Activated gamma-delta T cell treated with Interleukin-2 at 50 U/mL for 16 hours (primary cell): Measurements from ENCODE around the gene ABHD5.
"Not testable (repeated sequence)": the region's sequence is repeated elsewhere in the genome, so short reads cannot be mapped to it uniquely, and the experiment has no call there.

Source experiments
- DNase-seq: peaks from one replicate; pipeline ENCODE4 v3.0.0-alpha.2; 2020

The ABHD5 gene

DNA sequence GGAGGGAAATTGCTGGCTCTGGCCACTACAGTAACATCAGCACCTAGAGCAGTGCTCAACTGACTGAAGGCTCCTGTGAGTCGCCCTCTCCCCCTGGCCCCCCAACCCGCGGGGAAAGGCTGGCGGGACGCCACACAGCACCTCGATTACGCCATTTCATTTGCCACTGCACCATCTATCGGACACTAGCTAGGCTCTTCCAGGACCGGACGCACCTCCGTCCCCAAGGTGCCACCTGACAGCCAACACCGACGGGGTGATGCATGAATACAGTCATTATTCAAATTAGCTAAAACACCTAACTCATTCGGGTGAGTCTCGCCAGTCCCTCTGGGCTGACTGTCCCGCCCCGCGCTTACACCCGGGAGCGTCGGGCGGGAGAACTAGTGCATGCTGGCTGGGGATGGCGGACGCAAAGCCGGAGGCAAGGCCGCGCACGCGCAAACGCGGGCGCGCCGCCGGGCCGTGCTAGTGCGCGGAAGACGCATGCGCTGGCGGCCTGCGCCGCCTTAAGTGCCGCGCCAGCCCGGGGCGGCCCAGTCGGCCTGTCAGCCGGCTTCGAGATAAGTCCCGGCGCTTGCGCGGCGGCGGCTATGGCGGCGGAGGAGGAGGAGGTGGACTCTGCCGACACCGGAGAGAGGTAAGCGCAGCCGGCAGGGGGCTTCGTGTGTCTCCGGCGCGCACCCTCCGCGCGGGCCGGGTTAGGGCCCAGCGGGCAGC lies at the start of gene ABHD5:
TSS of gene ABHD5 (plus strand) at position 539 of the 720 bp plus-strand sequence. CDS start at position 594, 55 bp downstream.
- peak; percentile 94 for DNase-seq

DNA sequence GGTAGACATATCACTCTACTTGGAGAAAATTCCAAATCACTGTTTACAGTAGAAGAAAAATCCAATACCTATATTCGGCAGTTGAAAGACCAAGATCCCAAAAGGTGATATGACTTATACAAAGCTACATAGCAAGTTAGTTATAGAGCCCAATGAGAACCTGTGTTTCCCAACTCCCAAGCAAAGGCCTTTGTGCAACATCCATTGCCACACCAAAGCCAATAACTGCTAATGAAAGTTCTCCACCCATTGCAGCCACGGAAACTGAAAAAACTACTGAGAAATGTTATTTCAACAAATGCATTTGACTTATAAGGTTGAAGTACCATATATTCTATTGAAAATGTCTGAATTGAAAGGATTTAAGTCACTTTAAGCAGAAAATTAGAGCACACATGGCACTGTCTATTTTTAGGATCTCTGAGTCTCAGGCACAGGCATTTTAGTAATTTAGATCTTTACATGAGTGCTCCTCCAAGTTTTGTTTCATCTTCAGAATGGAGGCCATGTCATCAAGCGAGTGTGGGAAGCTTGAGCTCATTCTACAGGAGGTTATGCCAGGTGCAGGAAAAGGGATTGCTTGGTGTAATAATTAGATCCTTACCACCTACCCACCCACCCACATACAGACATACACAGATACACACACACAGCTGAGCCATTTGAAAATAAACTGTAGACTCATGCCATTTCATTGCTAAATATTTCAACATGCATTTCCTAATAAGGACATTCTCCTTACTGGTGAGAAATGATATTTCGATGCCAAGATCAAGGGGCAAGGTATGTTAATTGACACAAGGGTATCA lies 49.2 kb upstream of the ABHD5 start:
- no peak for DNase-seq

DNA sequence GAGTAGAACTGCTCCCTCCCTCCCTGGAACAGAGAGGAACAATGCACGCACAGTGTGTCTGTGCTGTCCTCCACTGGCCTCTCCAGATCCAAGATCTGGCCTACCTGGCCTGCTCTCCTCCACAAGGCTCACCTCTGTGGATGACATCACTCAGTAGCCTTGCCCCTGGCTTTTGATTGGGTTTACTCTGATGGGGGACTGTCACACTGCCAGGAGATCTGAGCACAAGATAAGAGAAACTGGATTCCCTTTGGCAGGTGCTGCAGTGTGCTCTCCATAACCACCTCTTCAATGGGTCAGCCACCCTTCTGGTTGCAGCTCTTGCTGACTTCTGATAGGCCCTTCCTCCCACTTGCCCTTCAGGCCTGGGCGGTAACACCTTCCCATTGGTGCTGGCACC lies 46.3 kb upstream of the ABHD5 start:
- DNase-seq, result no peak

DNA sequence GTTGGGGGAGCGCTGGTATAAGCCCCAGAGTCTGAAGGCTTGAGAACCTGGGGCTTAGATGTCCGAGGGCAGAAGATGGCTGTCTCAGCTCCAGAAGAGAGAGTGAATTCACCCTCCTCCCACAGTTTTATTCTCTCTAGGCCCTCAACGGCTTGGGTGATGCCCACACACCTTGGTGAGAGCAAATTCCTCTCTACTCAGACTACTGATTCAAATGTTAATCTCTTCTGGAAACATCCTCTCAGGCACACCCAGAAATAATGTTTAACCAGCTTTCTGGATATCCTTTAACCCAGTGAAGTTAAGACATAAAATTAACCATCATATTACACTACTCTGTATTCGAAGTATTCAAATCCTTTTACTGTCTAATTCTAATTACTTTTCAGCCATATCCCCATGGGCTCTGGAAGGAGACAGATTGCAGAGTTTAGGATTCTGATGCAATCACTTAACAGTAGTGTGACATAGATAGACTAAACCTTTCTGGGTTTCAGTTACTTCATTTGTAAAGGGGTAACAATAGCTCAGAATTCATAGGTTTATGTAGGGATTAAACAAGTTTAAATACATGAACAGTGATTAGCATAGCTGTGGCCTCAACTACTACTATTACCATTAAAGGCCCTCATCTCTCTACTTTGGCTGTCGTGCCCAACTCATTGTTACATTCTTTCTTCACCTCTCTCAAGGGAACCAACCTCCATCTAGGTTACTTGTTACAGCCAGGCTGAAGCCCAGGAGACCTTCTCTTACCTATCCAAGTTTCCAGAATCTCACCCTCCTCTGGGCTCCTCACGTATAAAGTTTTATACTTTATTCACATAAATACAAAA lies 43.2 kb upstream of the ABHD5 start:
- no peak for DNase-seq

- DNase-seq, result no peak
Observed at GRCh38 chr3:43648957-43649356, 41.8 kb upstream of the ABHD5 start.

DNA sequence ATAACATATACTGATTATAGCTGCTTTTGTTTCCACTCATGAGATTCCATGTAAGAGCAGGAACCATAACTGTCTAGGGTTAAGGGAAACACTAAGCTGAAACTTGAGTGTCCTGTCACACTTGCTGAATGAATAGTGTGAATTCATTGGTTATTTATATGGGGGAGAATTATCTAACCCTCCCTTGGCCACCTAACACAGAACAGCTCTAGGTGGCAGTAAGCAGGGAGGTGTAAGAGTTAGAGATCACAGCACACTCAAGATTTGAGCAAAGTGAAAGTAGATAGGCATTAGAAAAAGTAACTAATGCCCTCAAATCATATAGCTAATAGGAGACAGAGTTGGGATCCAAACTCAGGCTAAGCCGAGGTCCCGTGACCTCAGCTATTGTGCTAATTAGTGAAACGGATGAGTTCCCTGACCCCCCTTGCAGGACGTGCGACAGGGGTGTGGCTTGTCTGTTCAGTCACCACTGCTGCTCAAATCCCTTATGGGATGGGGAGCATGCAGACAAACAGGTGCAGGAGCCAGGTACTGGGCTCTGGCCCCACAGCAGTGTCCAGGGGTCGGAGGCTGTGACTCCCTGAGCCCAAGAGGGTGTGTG lies 41.3 kb upstream of the ABHD5 start:
- DNase-seq, result no peak

GRCh38 chr3:43650345-43650744 lies 40.4 kb upstream of the ABHD5 start:
- DNase-seq, result no peak

GRCh38 chr3:43656390-43656789 lies 34.3 kb upstream of the ABHD5 start:
- DNase-seq, result not testable (repeated sequence)

GRCh38 chr3:43659250-43659880 lies 31.4 kb upstream of the ABHD5 start:
- DNase-seq, result no peak

GRCh38 chr3:43661376-43661775 lies 29.4 kb upstream of the ABHD5 start:
- DNase-seq, result not testable (repeated sequence)

GRCh38 chr3:43665011-43665410 lies 25.7 kb upstream of the ABHD5 start:
- DNase-seq, result not testable (repeated sequence)

- DNase-seq, result no peak
Observed at GRCh38 chr3:43670635-43671522, 19.9 kb upstream of the ABHD5 start.

DNA sequence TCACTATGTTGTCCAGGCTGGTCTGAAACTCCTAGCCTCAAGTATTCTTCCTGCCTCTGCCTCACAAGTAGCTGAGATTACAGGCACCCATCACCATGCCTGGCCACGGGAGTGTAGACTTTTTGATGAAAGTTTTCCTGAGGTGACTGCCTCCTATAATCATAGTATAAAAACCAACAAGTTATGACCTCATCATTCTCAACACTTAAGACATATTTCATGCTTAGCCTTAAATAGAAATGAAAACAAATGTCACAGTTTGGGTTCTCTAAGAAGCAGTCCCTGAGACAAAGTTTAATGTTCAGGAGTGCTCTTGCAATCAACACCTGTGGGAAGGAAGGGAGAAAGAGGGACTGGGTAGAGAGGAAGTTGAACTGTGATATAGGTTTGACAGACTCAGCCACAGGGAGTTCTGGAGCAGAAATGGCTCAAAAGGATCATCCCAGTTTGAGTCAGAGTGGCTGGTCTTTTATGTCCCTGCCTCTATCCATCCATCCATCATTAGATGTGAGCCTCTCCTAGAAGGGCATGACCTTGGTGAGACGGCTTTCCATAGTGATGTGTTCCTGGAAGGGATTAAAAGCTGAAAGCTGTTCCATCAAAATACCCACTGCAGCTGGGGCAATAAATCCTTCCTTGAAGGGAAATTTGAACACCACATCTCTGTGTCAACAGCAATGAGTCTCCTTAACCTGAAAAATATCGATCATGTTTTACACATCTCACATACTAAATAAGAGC lies 16.2 kb upstream of the ABHD5 start:
- no peak for DNase-seq

DNA sequence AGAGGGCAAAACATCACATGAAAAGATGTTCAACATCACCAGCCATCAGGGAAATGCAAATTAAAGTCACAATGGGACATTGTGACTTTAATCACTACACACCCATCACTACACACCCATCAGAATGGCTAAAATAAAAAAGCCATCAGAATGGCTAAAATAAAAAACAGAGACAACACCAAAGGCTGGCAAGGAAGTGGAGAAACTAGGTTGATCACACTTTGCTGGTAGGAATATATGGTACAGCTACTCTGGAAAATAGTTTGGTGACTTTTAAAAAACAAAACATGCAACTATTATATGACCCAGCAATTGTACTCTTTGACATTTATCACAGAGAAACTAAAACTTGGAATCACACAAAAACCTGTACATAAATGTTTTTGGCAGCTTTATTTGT lies 15.1 kb upstream of the ABHD5 start:
- no peak for DNase-seq

- no peak for DNase-seq
Observed at GRCh38 chr3:43676441-43676840, 14.3 kb upstream of the ABHD5 start.

- not testable (repeated sequence) for DNase-seq
Observed at GRCh38 chr3:43678375-43678774, 12.4 kb upstream of the ABHD5 start.

GRCh38 chr3:43678887-43679449 lies 11.8 kb upstream of the ABHD5 start:
- not testable (repeated sequence) for DNase-seq

GRCh38 chr3:43680857-43681256 lies 9.9 kb upstream of the ABHD5 start:
- not testable (repeated sequence) for DNase-seq

DNA sequence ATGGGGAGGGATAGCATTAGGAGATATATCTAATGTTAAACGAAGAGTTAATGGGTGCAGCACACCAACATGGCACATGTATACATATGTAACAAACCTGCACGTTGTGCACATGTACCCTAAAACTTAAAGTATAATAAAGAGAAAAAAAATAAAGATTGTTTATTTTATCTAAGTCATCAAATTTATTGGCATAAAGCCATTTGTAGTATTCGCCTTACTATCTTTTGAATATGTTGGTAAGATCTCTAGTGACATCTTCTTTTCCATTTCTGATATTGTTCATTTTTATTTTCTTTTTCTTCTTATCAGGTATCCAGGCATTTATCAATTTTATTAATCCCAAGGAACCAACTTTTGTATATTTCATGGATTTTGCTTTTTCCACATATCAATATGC lies 5.8 kb upstream of the ABHD5 start:
- DNase-seq, result no peak

DNA sequence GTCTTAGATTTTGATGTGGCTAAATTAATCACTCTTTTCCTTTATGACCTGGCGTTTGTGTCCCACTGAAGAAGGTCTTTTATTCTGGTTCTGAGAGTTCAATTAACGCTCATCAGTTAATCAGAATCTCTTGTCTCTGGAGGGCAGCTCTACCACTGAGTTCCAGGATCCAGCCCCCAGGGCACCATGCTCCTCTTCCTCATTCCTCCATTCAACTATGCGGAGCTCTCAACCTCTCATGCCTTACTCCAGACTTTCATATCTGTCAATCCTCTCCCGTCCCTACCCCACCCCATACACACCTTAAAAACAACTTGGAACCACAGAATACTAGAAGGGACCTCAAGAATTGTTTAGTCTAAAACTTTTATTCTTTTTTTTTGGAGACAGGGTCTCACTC lies 4.8 kb upstream of the ABHD5 start:
- DNase-seq, result no peak
